Measurements from ENCODE around the gene RNF215.

The RNF215 gene

GRCh38 chr22:30371321-30371720 lies 15.9 kb downstream of the RNF215 start:
- WGBS (ENCODE audit: extremely low coverage, insufficient coverage, low lambda C conversion rate): no CpG with 5 or more reads among the region's 9 CpGs
- DNase-seq: no peak
- no peak overlapping the region for H3K4me3 ChIP-seq (ENCODE audit: low read length)
- no peaks in the 10 kb centered on the region for H3K36me3 ChIP-seq (ENCODE audit: control insufficient read depth, insufficient read depth, low read length)
- H3K9ac ChIP-seq (ENCODE audit: low read length): no peak overlapping the region
- no peaks in the 10 kb centered on the region for H3K79me2 ChIP-seq (ENCODE audit: control insufficient read depth, insufficient read depth, low read length)
- no peak overlapping the region for H2BK5ac ChIP-seq (ENCODE audit: low read length)
- H3K4me2 ChIP-seq (ENCODE audit: low read length): no peak overlapping the region
- no peak overlapping the region for H4K5ac ChIP-seq (ENCODE audit: low read length)
- H2BK15ac ChIP-seq (replicated peaks; ENCODE audit: low read depth): no peak overlapping the region
- H3K23ac ChIP-seq (ENCODE audit: low read length): no peak overlapping the region
- no peak overlapping the region for H2BK120ac ChIP-seq (ENCODE audit: low read depth, low read length)
- no peak overlapping the region for H3K18ac ChIP-seq (ENCODE audit: low read length)
- no peak overlapping the region for H2AK5ac ChIP-seq (ENCODE audit: low read length)
- H3K79me1 ChIP-seq (ENCODE audit: low read length): no peaks in the 10 kb centered on the region
- H3K4me1 ChIP-seq (ENCODE audit: control insufficient read depth, low read depth, low read length): no peaks in the 10 kb centered on the region
- no peak overlapping the region for H3K27ac ChIP-seq (ENCODE audit: low read depth, low read length)
- H4K8ac ChIP-seq (ENCODE audit: low read depth, low read length): no peak overlapping the region
- H3K27me3 ChIP-seq (ENCODE audit: insufficient read depth, low read length, poor library complexity): no peaks in the 10 kb centered on the region
- H3K56ac ChIP-seq (ENCODE audit: low read length): no peak overlapping the region
- H3K4ac ChIP-seq (ENCODE audit: low read depth, low read length): no peak overlapping the region

- Histone ChIP-seq H3K4ac (ENCODE audit: low read depth, low read length) (no peak overlapping the region), H2BK5ac (ENCODE audit: low read length) (no peak overlapping the region), H3K4me2 (ENCODE audit: low read length) (no peak overlapping the region), H2BK120ac (ENCODE audit: low read depth, low read length) (no peak overlapping the region), H3K9ac (ENCODE audit: low read length) (no peak overlapping the region), H4K5ac (ENCODE audit: low read length) (no peak overlapping the region), H2AK5ac (ENCODE audit: low read length) (no peak overlapping the region), H4K8ac (ENCODE audit: low read depth, low read length) (no peak overlapping the region), H3K79me1 (ENCODE audit: low read length) (no peaks in the 10 kb centered on the region), H3K56ac (ENCODE audit: low read length) (no peak overlapping the region), H3K27ac (ENCODE audit: low read depth, low read length) (no peak overlapping the region), H3K79me2 (ENCODE audit: control insufficient read depth, insufficient read depth, low read length) (no peaks in the 10 kb centered on the region), H3K4me1 (ENCODE audit: control insufficient read depth, low read depth, low read length) (no peaks in the 10 kb centered on the region), H2BK15ac (replicated peaks; ENCODE audit: low read depth) (no peak overlapping the region), H3K4me3 (ENCODE audit: low read length) (no peak overlapping the region), H3K36me3 (ENCODE audit: control insufficient read depth, insufficient read depth, low read length) (no peaks in the 10 kb centered on the region), H3K27me3 (ENCODE audit: insufficient read depth, low read length, poor library complexity) (no peaks in the 10 kb centered on the region), H3K18ac (ENCODE audit: low read length) (no peak overlapping the region), H3K23ac (ENCODE audit: low read length) (no peak overlapping the region)
- DNase-seq: no peak
- WGBS (ENCODE audit: extremely low coverage, insufficient coverage, low lambda C conversion rate): no CpG with 5 or more reads among the region's 19 CpGs
Observed at GRCh38 chr22:30370641-30371230, 16.5 kb downstream of the RNF215 start.

GRCh38 chr22:30368420-30368819 lies 18.8 kb downstream of the RNF215 start:
- Histone ChIP-seq H3K4me3 (ENCODE audit: low read length) (no peak overlapping the region), H3K4ac (ENCODE audit: low read depth, low read length) (no peak overlapping the region), H3K23ac (ENCODE audit: low read length) (no peak overlapping the region), H2AK5ac (ENCODE audit: low read length) (no peak overlapping the region), H2BK5ac (ENCODE audit: low read length) (no peak overlapping the region), H2BK15ac (replicated peaks; ENCODE audit: low read depth) (no peak overlapping the region), H2BK120ac (ENCODE audit: low read depth, low read length) (no peak overlapping the region), H3K36me3 (ENCODE audit: control insufficient read depth, insufficient read depth, low read length) (no peaks in the 10 kb centered on the region), H3K18ac (ENCODE audit: low read length) (no peak overlapping the region), H3K9ac (ENCODE audit: low read length) (no peak overlapping the region), H3K27ac (ENCODE audit: low read depth, low read length) (no peak overlapping the region), H3K79me1 (ENCODE audit: low read length) (no peaks in the 10 kb centered on the region), H3K4me1 (ENCODE audit: control insufficient read depth, low read depth, low read length) (no peaks in the 10 kb centered on the region), H3K56ac (ENCODE audit: low read length) (no peak overlapping the region), H3K27me3 (ENCODE audit: insufficient read depth, low read length, poor library complexity) (no peaks in the 10 kb centered on the region), H3K79me2 (ENCODE audit: control insufficient read depth, insufficient read depth, low read length) (no peaks in the 10 kb centered on the region), H4K8ac (ENCODE audit: low read depth, low read length) (no peak overlapping the region), H4K5ac (ENCODE audit: low read length) (no peak overlapping the region), H3K4me2 (ENCODE audit: low read length) (no peak overlapping the region)
- no peak for DNase-seq
- no CpG with 5 or more reads among the region's 9 CpGs for WGBS (ENCODE audit: extremely low coverage, insufficient coverage, low lambda C conversion rate)

- H3K79me1 ChIP-seq (ENCODE audit: low read length): no peaks in the 10 kb centered on the region
- H3K18ac ChIP-seq (ENCODE audit: low read length): no peak overlapping the region
- peaks cover 5% of the 10 kb centered on the region for H3K4me1 ChIP-seq (ENCODE audit: control insufficient read depth, low read depth, low read length)
- H3K23ac ChIP-seq (ENCODE audit: low read length): no peak overlapping the region
- no peaks in the 10 kb centered on the region for H3K27me3 ChIP-seq (ENCODE audit: insufficient read depth, low read length, poor library complexity)
- H3K36me3 ChIP-seq (ENCODE audit: control insufficient read depth, insufficient read depth, low read length): no peaks in the 10 kb centered on the region
- no peak for DNase-seq
- H3K27ac ChIP-seq (ENCODE audit: low read depth, low read length): no peak overlapping the region
- no peak overlapping the region for H2BK120ac ChIP-seq (ENCODE audit: low read depth, low read length)
- H2AK5ac ChIP-seq (ENCODE audit: low read length): no peak overlapping the region
- H3K56ac ChIP-seq (ENCODE audit: low read length): no peak overlapping the region
- no peak overlapping the region for H4K5ac ChIP-seq (ENCODE audit: low read length)
- H3K4ac ChIP-seq (ENCODE audit: low read depth, low read length): no peak overlapping the region
- no peak overlapping the region for H3K4me2 ChIP-seq (ENCODE audit: low read length)
- no peak overlapping the region for H2BK5ac ChIP-seq (ENCODE audit: low read length)
- no peak overlapping the region for H4K8ac ChIP-seq (ENCODE audit: low read depth, low read length)
- no peak overlapping the region for H3K4me3 ChIP-seq (ENCODE audit: low read length)
- H2BK15ac ChIP-seq (replicated peaks; ENCODE audit: low read depth): no peak overlapping the region
- no peak overlapping the region for H3K9ac ChIP-seq (ENCODE audit: low read length)
- WGBS (ENCODE audit: extremely low coverage, insufficient coverage, low lambda C conversion rate): no CpG with 5 or more reads among the region's 18 CpGs
- H3K79me2 ChIP-seq (ENCODE audit: control insufficient read depth, insufficient read depth, low read length): no peaks in the 10 kb centered on the region
Observed at GRCh38 chr22:30365891-30366290, 21.3 kb downstream of the RNF215 start.

GRCh38 chr22:30362651-30363281 lies 24.4 kb downstream of the RNF215 start:
- H3K4ac ChIP-seq (ENCODE audit: low read depth, low read length): no peak overlapping the region
- no peak overlapping the region for H4K8ac ChIP-seq (ENCODE audit: low read depth, low read length)
- H2AK5ac ChIP-seq (ENCODE audit: low read length): no peak overlapping the region
- no peak overlapping the region for H3K4me3 ChIP-seq (ENCODE audit: low read length)
- peak; percentile 81 for DNase-seq
- peaks cover 9% of the 10 kb centered on the region for H3K4me1 ChIP-seq (ENCODE audit: control insufficient read depth, low read depth, low read length)
- H3K27ac ChIP-seq (ENCODE audit: low read depth, low read length): no peak overlapping the region
- no CpG with 5 or more reads among the region's 7 CpGs for WGBS (ENCODE audit: extremely low coverage, insufficient coverage, low lambda C conversion rate)
- H3K4me2 ChIP-seq (ENCODE audit: low read length): no peak overlapping the region
- H3K36me3 ChIP-seq (ENCODE audit: control insufficient read depth, insufficient read depth, low read length): no peaks in the 10 kb centered on the region
- H2BK15ac ChIP-seq (replicated peaks; ENCODE audit: low read depth): no peak overlapping the region
- H3K79me1 ChIP-seq (ENCODE audit: low read length): peaks cover 2% of the 10 kb centered on the region
- H3K9ac ChIP-seq (ENCODE audit: low read length): no peak overlapping the region
- H3K79me2 ChIP-seq (ENCODE audit: control insufficient read depth, insufficient read depth, low read length): no peaks in the 10 kb centered on the region
- no peak overlapping the region for H2BK120ac ChIP-seq (ENCODE audit: low read depth, low read length)
- H2BK5ac ChIP-seq (ENCODE audit: low read length): no peak overlapping the region
- no peak overlapping the region for H4K5ac ChIP-seq (ENCODE audit: low read length)
- H3K56ac ChIP-seq (ENCODE audit: low read length): no peak overlapping the region
- H3K23ac ChIP-seq (ENCODE audit: low read length): no peak overlapping the region
- no peaks in the 10 kb centered on the region for H3K27me3 ChIP-seq (ENCODE audit: insufficient read depth, low read length, poor library complexity)
- no peak overlapping the region for H3K18ac ChIP-seq (ENCODE audit: low read length)
